Natural killer cell treated with Interleukin-12 subunit alpha and Interleukin-12 subunit beta and Interleukin-15 and Interleukin-18, amount 100 ng/mL, for 72 hours (primary cell): Measurements from ENCODE around the gene CRACR2A. TPM values are rescaled to one million over a fixed set of nuclear protein-coding genes. Genes with fewer than 3 reads are reported as not detected.

ENCODE experiments used
- ATAC-seq, 2 donors: fragments of 150-1000 bp; cut with Tn5 transposase in 1 of 2; sonication (Bioruptor Pico), chemical (Tn5 transposase) in 1 of 2; 2 replicates each; pipeline ENCODE4 v1.10.0; 2021
- DNase-seq: peaks from one replicate; pipeline ENCODE4 v3.0.0; 2022; ENCODE audit warnings: low spot score
- H3K27ac Mint-ChIP-seq, 2 donors: 1 replicate in 1 of 2; 2 replicates in 1 of 2; pipeline ENCODE4 v1.8.0; 2022; ENCODE audit warnings: mixed read lengths in 2 of 2, mild to moderate bottlenecking in 1 of 2, moderate library complexity in 1 of 2
- H3K27me3 Mint-ChIP-seq, 2 donors: 1 replicate in 1 of 2; 2 replicates in 1 of 2; pipeline ENCODE4 v1.8.0; 2022; ENCODE audit warnings: mixed read lengths in 2 of 2
- H3K36me3 Mint-ChIP-seq: one replicate; pipeline ENCODE4 v1.8.0; 2022; ENCODE audit warnings: mixed read lengths
- H3K4me1 Mint-ChIP-seq, 2 donors: 1 replicate in 1 of 2; 2 replicates in 1 of 2; pipeline ENCODE4 v1.8.0; 2022; ENCODE audit warnings: low read depth in 2 of 2, mixed read lengths in 2 of 2, mild to moderate bottlenecking in 1 of 2
- H3K4me3 Mint-ChIP-seq: one replicate; pipeline ENCODE4 v1.8.0; 2022; ENCODE audit warnings: mixed read lengths
- H3K9me3 Mint-ChIP-seq: 2 replicates; pipeline ENCODE4 v1.8.0; 2022; ENCODE audit warnings: mixed read lengths
- total RNA-seq, 2 donors: library from RNA; stranded (reverse); gene quantifications; one replicate each; pipeline ENCODE4 v1.2.3, GENCODE V29; 2022

The CRACR2A gene
- total RNA-seq, 2 donors from 2014 or later: 134 to 139 TPM

DNA sequence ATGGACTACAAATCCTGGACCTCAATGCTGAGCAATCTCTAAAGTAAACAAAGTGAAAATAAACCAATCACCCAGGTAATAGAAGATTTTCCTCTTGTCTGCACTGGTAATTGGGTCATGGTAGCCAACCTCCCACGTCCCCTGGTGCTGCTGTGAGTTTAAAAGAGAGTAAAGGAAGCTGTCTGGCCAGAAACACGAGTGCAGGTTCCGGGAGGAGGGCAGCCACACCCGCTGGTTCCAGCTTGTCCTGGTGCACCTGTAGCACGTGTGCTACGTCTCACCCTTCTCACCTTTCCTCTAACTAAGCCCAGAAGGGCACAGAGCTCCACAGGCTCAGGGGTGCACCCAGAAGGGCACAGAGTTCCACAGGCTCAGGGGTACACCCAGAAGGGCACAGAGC, 5.4 kb downstream of the CRACR2A start:
- peaks cover 27% of the 10 kb centered on the region for H3K36me3 Mint-ChIP-seq
- H3K4me3 Mint-ChIP-seq: peak overlapping the region; percentile 48
- H3K9me3 Mint-ChIP-seq: no peaks in the 10 kb centered on the region
- ATAC-seq (no peak), DNase-seq (no peak)
- H3K4me1 Mint-ChIP-seq: peaks cover 78% of the 10 kb centered on the region in 2 donors
- H3K27ac Mint-ChIP-seq: peak overlapping the region in 1 of 2 donors; percentile 99
- no peaks in the 10 kb centered on the region for H3K27me3 Mint-ChIP-seq

- H3K36me3 Mint-ChIP-seq: peaks cover 25% of the 10 kb centered on the region
- no peak overlapping the region for H3K4me3 Mint-ChIP-seq
- H3K27ac Mint-ChIP-seq: peak overlapping the region in 1 of 2 donors; percentile 99
- no peaks in the 10 kb centered on the region for H3K9me3 Mint-ChIP-seq
- no peaks in the 10 kb centered on the region for H3K27me3 Mint-ChIP-seq
- no peak for DNase-seq
- no peak for ATAC-seq
- peaks cover 78% of the 10 kb centered on the region in 2 donors for H3K4me1 Mint-ChIP-seq
Measured at GRCh38 chr12:3746758-3747157, 6.2 kb downstream of the CRACR2A start.

DNA sequence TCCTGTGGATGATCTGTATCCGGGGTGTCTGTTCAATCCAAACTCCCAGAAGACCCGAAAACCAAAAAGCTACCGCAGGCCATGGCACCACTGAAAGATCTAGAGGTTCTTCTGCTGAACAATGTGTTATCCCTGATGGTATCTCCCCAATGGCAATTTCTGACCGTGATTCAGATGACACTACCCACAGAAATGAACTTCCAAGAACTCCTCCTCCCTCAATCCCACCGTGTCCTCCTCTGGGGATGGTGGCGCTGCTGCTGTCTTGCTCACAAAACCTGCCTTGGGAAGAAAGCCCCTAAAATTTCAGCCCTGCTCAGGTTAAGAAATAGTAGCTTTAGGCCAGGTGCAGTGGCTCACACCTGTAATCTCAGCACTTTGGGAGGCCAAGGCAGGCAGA, 7.8 kb downstream of the CRACR2A start:
- Mint-ChIP-seq H3K27ac (peak overlapping the region in 1 of 2 donors; percentile 99), H3K4me1 (peaks cover 71 to 72% of the 10 kb centered on the region in 2 donors), H3K36me3 (peaks cover 20% of the 10 kb centered on the region), H3K27me3 (no peaks in the 10 kb centered on the region), H3K4me3 (peak overlapping the region; percentile 87), H3K9me3 (no peaks in the 10 kb centered on the region)
- ATAC-seq (no peak), DNase-seq (no peak)

GRCh38 chr12:3744229-3744901, 8.5 kb downstream of the CRACR2A start:
- no peak for DNase-seq
- Mint-ChIP-seq H3K27ac (peak overlapping the region in 1 of 2 donors; percentile 99), H3K4me1 (peaks cover 63 to 71% of the 10 kb centered on the region in 2 donors), H3K4me3 (peak overlapping the region; percentile 87), H3K36me3 (peaks cover 16% of the 10 kb centered on the region), H3K27me3 (no peaks in the 10 kb centered on the region), H3K9me3 (no peaks in the 10 kb centered on the region)
- peak; percentile 50 to 63 for ATAC-seq

- Mint-ChIP-seq H3K4me1 (peaks cover 59 to 71% of the 10 kb centered on the region in 2 donors), H3K36me3 (peaks cover 17% of the 10 kb centered on the region), H3K27ac (peak overlapping the region in 1 of 2 donors; percentile 99), H3K4me3 (peak overlapping the region; percentile 87), H3K27me3 (no peaks in the 10 kb centered on the region), H3K9me3 (no peaks in the 10 kb centered on the region)
- DNase-seq (peak; percentile 88), ATAC-seq (peak; percentile 94 to 96)
Measured at GRCh38 chr12:3743803-3744202, 9.1 kb downstream of the CRACR2A start.

- H3K9me3 Mint-ChIP-seq: no peaks in the 10 kb centered on the region
- peak overlapping the region in 1 of 2 donors; percentile 99 for H3K27ac Mint-ChIP-seq
- ATAC-seq (peak in 1 of 2 donors; percentile 50), DNase-seq (no peak)
- H3K27me3 Mint-ChIP-seq: no peaks in the 10 kb centered on the region
- peaks cover 55 to 73% of the 10 kb centered on the region in 2 donors for H3K4me1 Mint-ChIP-seq
- H3K36me3 Mint-ChIP-seq: peaks cover 23% of the 10 kb centered on the region
- H3K4me3 Mint-ChIP-seq: peak overlapping the region; percentile 80
Measured at GRCh38 chr12:3741882-3742672, 10.8 kb downstream of the CRACR2A start.

- H3K36me3 Mint-ChIP-seq: peaks cover 23% of the 10 kb centered on the region
- peak overlapping the region in 1 of 2 donors; percentile 99 for H3K27ac Mint-ChIP-seq
- ATAC-seq (no peak), DNase-seq (no peak)
- no peak overlapping the region for H3K4me3 Mint-ChIP-seq
- no peaks in the 10 kb centered on the region for H3K27me3 Mint-ChIP-seq
- H3K9me3 Mint-ChIP-seq: no peaks in the 10 kb centered on the region
- H3K4me1 Mint-ChIP-seq: peaks cover 46 to 61% of the 10 kb centered on the region in 2 donors
Measured at GRCh38 chr12:3740480-3741231, 12.3 kb downstream of the CRACR2A start.

DNA sequence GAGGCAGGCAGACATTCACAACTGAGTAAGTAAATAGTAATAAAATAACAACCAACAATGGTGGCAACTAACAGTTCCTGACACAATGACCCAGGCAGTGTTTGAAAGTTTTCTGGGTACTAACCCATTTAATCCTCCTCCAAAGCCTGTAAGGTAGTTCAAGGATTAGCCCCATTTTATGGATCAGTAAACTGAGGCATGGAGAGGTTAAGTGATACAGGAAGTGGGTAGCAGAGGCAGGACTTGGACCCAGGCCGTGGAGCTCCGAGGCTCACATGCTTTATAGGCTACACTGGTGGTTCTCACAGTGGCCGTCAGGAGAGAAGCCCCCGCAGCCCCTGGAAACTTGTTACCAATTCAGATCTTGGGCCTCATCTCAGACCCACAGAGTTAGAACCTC, 17.5 kb downstream of the CRACR2A start:
- H3K27me3 Mint-ChIP-seq: no peaks in the 10 kb centered on the region
- peak overlapping the region in 1 of 2 donors; percentile 29 for H3K27ac Mint-ChIP-seq
- H3K4me3 Mint-ChIP-seq: no peak overlapping the region
- peaks cover 31% of the 10 kb centered on the region for H3K36me3 Mint-ChIP-seq
- H3K9me3 Mint-ChIP-seq: no peaks in the 10 kb centered on the region
- DNase-seq (no peak), ATAC-seq (no peak)
- H3K4me1 Mint-ChIP-seq: peaks cover 38 to 45% of the 10 kb centered on the region in 2 donors

GRCh38 chr12:3732901-3733300, 20.0 kb downstream of the CRACR2A start:
- Mint-ChIP-seq H3K4me3 (no peak overlapping the region), H3K27me3 (no peaks in the 10 kb centered on the region), H3K27ac (peak overlapping the region; percentile 14 to 98), H3K4me1 (peaks cover 56 to 63% of the 10 kb centered on the region in 2 donors), H3K9me3 (no peaks in the 10 kb centered on the region), H3K36me3 (peaks cover 31% of the 10 kb centered on the region)
- ATAC-seq: no peak
- DNase-seq: no peak

DNA sequence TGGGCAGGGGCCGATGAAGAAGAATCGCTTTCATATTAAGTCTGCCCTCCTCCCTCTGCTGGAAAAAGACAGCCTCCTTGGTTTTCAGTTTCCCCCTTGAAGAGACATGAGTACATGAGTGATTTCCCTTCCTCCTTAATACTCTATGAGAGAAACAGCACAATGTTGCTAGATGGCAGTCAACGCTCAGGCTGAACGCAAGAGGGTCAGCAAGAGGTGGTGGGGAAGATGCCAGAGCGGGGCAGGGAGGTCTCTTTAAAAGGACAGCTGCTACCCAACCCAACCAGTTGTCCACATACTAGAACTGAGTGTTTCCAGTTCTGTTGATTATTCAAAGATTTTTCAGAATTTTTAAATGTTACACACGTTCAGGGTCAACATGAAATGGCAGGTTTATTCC, 22.8 kb downstream of the CRACR2A start:
- Mint-ChIP-seq H3K27me3 (no peaks in the 10 kb centered on the region), H3K36me3 (peaks cover 43% of the 10 kb centered on the region), H3K4me3 (peak overlapping the region; percentile 84), H3K27ac (peak overlapping the region; percentile 97 to 98), H3K4me1 (peaks cover 72 to 89% of the 10 kb centered on the region in 2 donors), H3K9me3 (peaks cover 5% of the 10 kb centered on the region)
- no peak for DNase-seq
- no peak for ATAC-seq

GRCh38 chr12:3728686-3729085, 24.2 kb downstream of the CRACR2A start:
- H3K27me3 Mint-ChIP-seq: no peaks in the 10 kb centered on the region

GRCh38 chr12:3727877-3728632, 24.9 kb downstream of the CRACR2A start:
- peak; percentile 91 to 93 for ATAC-seq
- H3K4me1 Mint-ChIP-seq: peaks cover 65 to 74% of the 10 kb centered on the region in 2 donors
- peak overlapping the region; percentile 84 for H3K4me3 Mint-ChIP-seq

More at GRCh38 chr12:3728686-3729085, 24.2 kb downstream of the CRACR2A start:
- Mint-ChIP-seq H3K4me1 (peaks cover 70 to 81% of the 10 kb centered on the region in 2 donors), H3K27ac (peak overlapping the region; percentile 97 to 98), H3K4me3 (peak overlapping the region; percentile 84), H3K9me3 (peaks cover 7% of the 10 kb centered on the region), H3K36me3 (peaks cover 37% of the 10 kb centered on the region)
- DNase-seq (peak; percentile 92), ATAC-seq (peak; percentile 86)

DNA sequence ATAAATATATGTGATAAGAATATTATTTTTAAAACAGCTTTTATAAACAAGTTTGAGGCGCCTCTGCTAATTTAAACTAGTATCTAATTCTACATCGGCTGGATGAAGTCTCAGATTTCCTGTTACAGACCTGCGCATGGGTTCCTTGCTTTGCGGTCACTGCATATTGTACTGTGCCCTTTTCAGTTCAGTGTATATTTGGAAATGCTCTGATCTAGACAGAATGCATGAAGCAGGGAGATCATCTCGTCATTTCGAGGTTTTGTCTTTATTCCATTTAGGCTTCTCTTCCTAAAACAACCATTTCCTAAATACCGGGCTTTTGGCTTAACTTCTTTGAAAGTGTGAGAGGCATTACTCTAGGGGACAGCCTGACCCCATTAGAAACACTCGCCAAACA, 25.6 kb downstream of the CRACR2A start:
- Mint-ChIP-seq H3K4me3 (peak overlapping the region; percentile 84), H3K36me3 (peaks cover 41% of the 10 kb centered on the region), H3K4me1 (peaks cover 69 to 72% of the 10 kb centered on the region in 2 donors), H3K27ac (peak overlapping the region; percentile 97 to 98), H3K27me3 (no peaks in the 10 kb centered on the region), H3K9me3 (peaks cover 7% of the 10 kb centered on the region)
- no peak for DNase-seq
- ATAC-seq: no peak

More at GRCh38 chr12:3727877-3728632, 24.9 kb downstream of the CRACR2A start:
- DNase-seq: peak; percentile 94
- H3K27ac Mint-ChIP-seq: peak overlapping the region; percentile 97 to 98
- peaks cover 7% of the 10 kb centered on the region for H3K9me3 Mint-ChIP-seq
- H3K27me3 Mint-ChIP-seq: no peaks in the 10 kb centered on the region
- H3K36me3 Mint-ChIP-seq: peaks cover 37% of the 10 kb centered on the region
